ENCODE measurements around the gene CASP8AP2. TPM values are rescaled to one million over a fixed set of nuclear protein-coding genes. Genes with fewer than 3 reads are reported as not detected.
A peak's percentile ranks its signal among the peaks of the same experiment; 100 is the strongest.
"Not testable (repeated sequence)": the region's sequence is repeated elsewhere in the genome, so short reads cannot be mapped to it uniquely, and the experiment has no call there.

CASP8AP2 gene
- polyA plus RNA-seq, 1 donor, result 13.1 TPM

- no CpG with 5 or more reads among the region's 2 CpGs for WGBS (ENCODE audit: insufficient coverage, low lambda C conversion rate)
- peak; percentile 17 to 38 for DNase-seq
Observed at GRCh38 chr6:89792881-89793280, 36.8 kb upstream of the CASP8AP2 start.

DNA sequence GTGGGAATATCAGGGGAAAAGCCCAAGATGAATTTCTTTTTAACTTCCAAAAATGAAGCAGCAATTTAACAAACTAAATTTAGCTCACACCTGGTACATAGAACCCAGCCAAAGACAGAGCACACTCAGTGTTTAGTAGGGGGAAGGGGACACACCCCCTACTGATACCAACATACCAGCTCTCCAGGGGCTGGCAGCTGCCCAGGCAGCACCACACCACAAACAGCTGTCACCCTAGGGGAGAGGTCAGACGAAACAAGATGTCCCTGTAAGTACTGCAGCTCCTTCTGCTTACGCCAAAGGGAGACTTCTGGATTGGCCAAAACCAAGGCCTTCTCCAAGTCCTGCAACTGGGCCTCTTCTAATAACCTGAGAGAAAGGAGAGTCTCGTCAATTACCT is 36.1 kb upstream of the CASP8AP2 start:
- Histone ChIP-seq H3K9me3 (ENCODE audit: control insufficient read depth, low read depth, low read length) (no peaks in the 10 kb centered on the region), H3K4me1 (ENCODE audit: control insufficient read depth, insufficient read depth, low read length) (peaks cover under 1% of the 10 kb centered on the region), H3K27ac (ENCODE audit: low read length) (no peak overlapping the region), H3K27me3 (ENCODE audit: control insufficient read depth, insufficient read depth, low read length) (no peaks in the 10 kb centered on the region), H3K36me3 (ENCODE audit: control insufficient read depth, insufficient read depth, low read length) (peaks cover 47% of the 10 kb centered on the region), H3K4me3 (ENCODE audit: low read length) (no peak overlapping the region)
- no CpG with 5 or more reads among the region's 3 CpGs for WGBS (ENCODE audit: insufficient coverage, low lambda C conversion rate)
- no peak for DNase-seq

More at GRCh38 chr6:89792881-89793280, 36.8 kb upstream of the CASP8AP2 start:
- Histone ChIP-seq H3K4me3 (ENCODE audit: low read length) (no peak overlapping the region), H3K27me3 (ENCODE audit: control insufficient read depth, insufficient read depth, low read length) (no peaks in the 10 kb centered on the region), H3K9me3 (ENCODE audit: control insufficient read depth, low read depth, low read length) (no peaks in the 10 kb centered on the region), H3K36me3 (ENCODE audit: control insufficient read depth, insufficient read depth, low read length) (peaks cover 47% of the 10 kb centered on the region), H3K27ac (ENCODE audit: low read length) (no peak overlapping the region), H3K4me1 (ENCODE audit: control insufficient read depth, insufficient read depth, low read length) (peaks cover 7% of the 10 kb centered on the region)

- WGBS (ENCODE audit: insufficient coverage, low lambda C conversion rate), result no CpG with 5 or more reads among the region's 6 CpGs
Observed at GRCh38 chr6:89794324-89794723, 35.4 kb upstream of the CASP8AP2 start.

GRCh38 chr6:89797317-89797716 is 32.4 kb upstream of the CASP8AP2 start:
- Histone ChIP-seq H3K9me3 (ENCODE audit: control insufficient read depth, low read depth, low read length) (no peaks in the 10 kb centered on the region), H3K4me3 (ENCODE audit: low read length) (no peak overlapping the region), H3K27ac (ENCODE audit: low read length) (no peak overlapping the region), H3K36me3 (ENCODE audit: control insufficient read depth, insufficient read depth, low read length) (peaks cover 44% of the 10 kb centered on the region), H3K27me3 (ENCODE audit: control insufficient read depth, insufficient read depth, low read length) (no peaks in the 10 kb centered on the region), H3K4me1 (ENCODE audit: control insufficient read depth, insufficient read depth, low read length) (no peaks in the 10 kb centered on the region)
- whole genome bisulfite sequencing (ENCODE audit: insufficient coverage, low lambda C conversion rate), result no CpG with 5 or more reads among the region's 7 CpGs
- no peak for DNase-seq

More at GRCh38 chr6:89794324-89794723, 35.4 kb upstream of the CASP8AP2 start:
- H3K27ac ChIP-seq (ENCODE audit: low read length), result no peak overlapping the region
- no peaks in the 10 kb centered on the region for H3K4me1 ChIP-seq (ENCODE audit: control insufficient read depth, insufficient read depth, low read length)
- DNase-seq, result no peak
- H3K27me3 ChIP-seq (ENCODE audit: control insufficient read depth, insufficient read depth, low read length), result no peaks in the 10 kb centered on the region
- H3K9me3 ChIP-seq (ENCODE audit: control insufficient read depth, low read depth, low read length), result no peaks in the 10 kb centered on the region
- no peak overlapping the region for H3K4me3 ChIP-seq (ENCODE audit: low read length)
- H3K36me3 ChIP-seq (ENCODE audit: control insufficient read depth, insufficient read depth, low read length), result peaks cover 49% of the 10 kb centered on the region

DNA sequence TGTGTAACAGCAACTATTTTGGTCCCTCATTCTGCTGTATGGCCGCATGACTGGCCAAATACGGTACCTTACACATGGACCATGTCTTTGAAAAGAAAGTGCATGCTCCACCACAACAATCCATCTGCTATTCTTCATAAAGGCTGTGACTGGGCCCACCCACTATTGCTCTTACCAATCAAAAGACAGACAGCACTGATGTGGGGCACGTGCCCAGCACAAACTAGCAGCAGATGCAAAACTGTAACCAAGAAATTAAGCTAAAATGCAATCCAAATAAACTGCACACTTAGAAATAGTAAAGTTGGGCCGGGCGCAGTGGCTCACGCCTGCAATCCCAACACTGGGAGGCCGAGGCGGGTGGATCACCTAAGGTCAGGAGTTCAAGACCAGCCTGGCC is 30.6 kb upstream of the CASP8AP2 start:
- no peak for DNase-seq
- no peak overlapping the region for H3K4me3 ChIP-seq (ENCODE audit: low read length)
- no peaks in the 10 kb centered on the region for H3K4me1 ChIP-seq (ENCODE audit: control insufficient read depth, insufficient read depth, low read length)
- H3K27me3 ChIP-seq (ENCODE audit: control insufficient read depth, insufficient read depth, low read length), result no peaks in the 10 kb centered on the region
- H3K36me3 ChIP-seq (ENCODE audit: control insufficient read depth, insufficient read depth, low read length), result peaks cover 36% of the 10 kb centered on the region
- no peak overlapping the region for H3K27ac ChIP-seq (ENCODE audit: low read length)
- WGBS (ENCODE audit: insufficient coverage, low lambda C conversion rate), result no CpG with 5 or more reads among the region's 8 CpGs
- no peaks in the 10 kb centered on the region for H3K9me3 ChIP-seq (ENCODE audit: control insufficient read depth, low read depth, low read length)

GRCh38 chr6:89799756-89800155 is 29.9 kb upstream of the CASP8AP2 start:
- DNase-seq, result no peak
- Histone ChIP-seq H3K36me3 (ENCODE audit: control insufficient read depth, insufficient read depth, low read length) (peaks cover 32% of the 10 kb centered on the region), H3K4me3 (ENCODE audit: low read length) (no peak overlapping the region), H3K27me3 (ENCODE audit: control insufficient read depth, insufficient read depth, low read length) (no peaks in the 10 kb centered on the region), H3K4me1 (ENCODE audit: control insufficient read depth, insufficient read depth, low read length) (no peaks in the 10 kb centered on the region), H3K27ac (ENCODE audit: low read length) (no peak overlapping the region), H3K9me3 (ENCODE audit: control insufficient read depth, low read depth, low read length) (no peaks in the 10 kb centered on the region)
- 17% methylated on average over 1 of the region's 2 CpGs for WGBS (ENCODE audit: insufficient coverage, low lambda C conversion rate)

- DNase-seq, result no peak
- no peak overlapping the region for H3K27ac ChIP-seq (ENCODE audit: low read length)
- no peaks in the 10 kb centered on the region for H3K4me1 ChIP-seq (ENCODE audit: control insufficient read depth, insufficient read depth, low read length)
- 100% methylated on average over 1 of the region's 10 CpGs for WGBS (ENCODE audit: insufficient coverage, low lambda C conversion rate)
- no peaks in the 10 kb centered on the region for H3K27me3 ChIP-seq (ENCODE audit: control insufficient read depth, insufficient read depth, low read length)
- H3K9me3 ChIP-seq (ENCODE audit: control insufficient read depth, low read depth, low read length), result no peaks in the 10 kb centered on the region
- H3K4me3 ChIP-seq (ENCODE audit: low read length), result no peak overlapping the region
- H3K36me3 ChIP-seq (ENCODE audit: control insufficient read depth, insufficient read depth, low read length), result peaks cover 25% of the 10 kb centered on the region
Observed at GRCh38 chr6:89803271-89803670, 26.4 kb upstream of the CASP8AP2 start.

DNA sequence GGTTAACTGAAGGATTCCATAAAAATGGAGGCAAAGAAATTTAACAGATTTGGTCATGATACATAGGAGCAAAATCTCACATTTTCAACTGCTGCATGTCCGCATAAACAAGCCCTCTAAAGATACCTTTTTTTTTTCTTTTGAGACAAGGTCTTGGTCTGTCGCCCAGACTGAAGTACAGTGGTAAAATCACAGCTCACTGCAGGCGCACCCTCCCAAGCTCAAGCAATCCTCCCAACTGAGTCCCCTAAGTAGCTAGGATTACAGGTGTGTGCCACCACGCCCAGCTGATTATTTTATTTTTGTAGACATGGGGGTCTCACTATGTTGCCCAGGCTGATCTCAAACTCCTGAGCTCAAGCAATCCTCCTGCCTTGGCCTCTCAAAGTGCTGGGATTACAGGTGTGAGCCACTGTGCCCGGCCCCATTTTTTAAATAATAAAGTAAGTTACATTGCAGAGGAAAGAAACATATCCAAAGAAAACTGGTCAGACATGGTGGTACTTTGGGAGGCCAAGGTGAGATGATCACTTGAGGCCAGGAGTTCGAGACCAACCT is 23.8 kb upstream of the CASP8AP2 start:
- peaks cover 16% of the 10 kb centered on the region for H3K36me3 ChIP-seq (ENCODE audit: control insufficient read depth, insufficient read depth, low read length)
- no peak for DNase-seq
- WGBS (ENCODE audit: insufficient coverage, low lambda C conversion rate), result no CpG with 5 or more reads among the region's 6 CpGs
- no peak overlapping the region for H3K4me3 ChIP-seq (ENCODE audit: low read length)
- no peaks in the 10 kb centered on the region for H3K27me3 ChIP-seq (ENCODE audit: control insufficient read depth, insufficient read depth, low read length)
- H3K27ac ChIP-seq (ENCODE audit: low read length), result no peak overlapping the region
- H3K9me3 ChIP-seq (ENCODE audit: control insufficient read depth, low read depth, low read length), result no peaks in the 10 kb centered on the region
- no peaks in the 10 kb centered on the region for H3K4me1 ChIP-seq (ENCODE audit: control insufficient read depth, insufficient read depth, low read length)

GRCh38 chr6:89807581-89807980 is 22.1 kb upstream of the CASP8AP2 start:
- Histone ChIP-seq H3K9me3 (ENCODE audit: control insufficient read depth, low read depth, low read length) (no peaks in the 10 kb centered on the region), H3K27me3 (ENCODE audit: control insufficient read depth, insufficient read depth, low read length) (no peaks in the 10 kb centered on the region), H3K4me1 (ENCODE audit: control insufficient read depth, insufficient read depth, low read length) (no peaks in the 10 kb centered on the region), H3K36me3 (ENCODE audit: control insufficient read depth, insufficient read depth, low read length) (peaks cover 7% of the 10 kb centered on the region), H3K4me3 (ENCODE audit: low read length) (no peak overlapping the region), H3K27ac (ENCODE audit: low read length) (no peak overlapping the region)
- no peak for DNase-seq
- WGBS (ENCODE audit: insufficient coverage, low lambda C conversion rate), result no CpG with 5 or more reads among the region's 3 CpGs

GRCh38 chr6:89813422-89813821 is 16.3 kb upstream of the CASP8AP2 start:
- not testable (repeated sequence) for H3K9me3 ChIP-seq (ENCODE audit: control insufficient read depth, low read depth, low read length); H3K27me3 ChIP-seq (ENCODE audit: control insufficient read depth, insufficient read depth, low read length); H3K4me1 ChIP-seq (ENCODE audit: control insufficient read depth, insufficient read depth, low read length); H3K27ac ChIP-seq (ENCODE audit: low read length); DNase-seq; H3K4me3 ChIP-seq (ENCODE audit: low read length); H3K36me3 ChIP-seq (ENCODE audit: control insufficient read depth, insufficient read depth, low read length)
- no CpG with 5 or more reads among the region's 3 CpGs for WGBS (ENCODE audit: insufficient coverage, low lambda C conversion rate)

DNA sequence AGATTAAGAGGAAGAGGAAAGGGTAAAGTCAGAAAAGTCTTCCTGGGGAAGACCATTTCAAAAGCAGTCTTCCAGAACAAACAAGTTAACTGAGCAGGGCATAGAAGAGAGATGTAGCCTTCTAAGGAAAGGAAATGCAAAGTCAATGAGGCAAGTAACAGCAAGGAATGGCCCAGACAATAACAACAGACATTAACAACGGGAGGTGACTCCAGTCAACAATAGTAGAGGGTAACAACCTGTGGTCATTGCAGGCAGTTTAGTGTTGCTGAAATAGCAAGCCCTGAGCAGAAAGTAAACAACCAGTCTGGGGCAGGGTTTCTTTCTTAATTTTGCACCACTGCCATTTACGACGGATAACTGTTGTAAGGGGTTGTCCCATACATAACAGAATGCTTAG is 12.2 kb upstream of the CASP8AP2 start:
- Histone ChIP-seq H3K9me3 (ENCODE audit: control insufficient read depth, low read depth, low read length) (no peaks in the 10 kb centered on the region), H3K36me3 (ENCODE audit: control insufficient read depth, insufficient read depth, low read length) (no peaks in the 10 kb centered on the region), H3K4me3 (ENCODE audit: low read length) (no peak overlapping the region), H3K4me1 (ENCODE audit: control insufficient read depth, insufficient read depth, low read length) (peaks cover 6% of the 10 kb centered on the region), H3K27me3 (ENCODE audit: control insufficient read depth, insufficient read depth, low read length) (no peaks in the 10 kb centered on the region), H3K27ac (ENCODE audit: low read length) (no peak overlapping the region)
- WGBS (ENCODE audit: insufficient coverage, low lambda C conversion rate), result no CpG with 5 or more reads among the region's 3 CpGs
- DNase-seq, result no peak
